Liver (tissue), 3 donors: ENCODE data around the gene TWNK.

Experiments used
- FOXA1 ChIP-seq: IDR thresholded peaks from 2 replicates; pipeline ENCODE4 v1.6.1; 2016; ENCODE audit warnings: antibody characterized with exemption
- GABPA ChIP-seq, 2 donors: IDR thresholded peaks in 1 of 2; conservative IDR thresholded peaks in 1 of 2; 2 replicates each; pipeline ENCODE4 v1.6.1; 2016; ENCODE audit warnings: antibody characterized with exemption in 2 of 2, mild to moderate bottlenecking in 1 of 2, moderate library complexity in 1 of 2
- JUND ChIP-seq, 2 donors: IDR thresholded peaks; 2 replicates each; pipeline ENCODE4 v1.6.1; 2016; ENCODE audit warnings: antibody characterized with exemption in 2 of 2
- NR2F2 ChIP-seq: IDR thresholded peaks from 2 replicates; pipeline ENCODE4 v1.6.1; 2016; ENCODE audit warnings: antibody characterized with exemption
- RAD21 ChIP-seq, 2 donors: IDR thresholded peaks; 2 replicates each; pipeline ENCODE4 v1.6.1; 2016; ENCODE audit warnings: antibody characterized with exemption in 2 of 2, mild to moderate bottlenecking in 2 of 2
- SP1 ChIP-seq: IDR thresholded peaks from 2 replicates; pipeline ENCODE4 v1.6.1; 2018; ENCODE audit warnings: antibody characterized with exemption, mild to moderate bottlenecking
- TAF1 ChIP-seq: conservative IDR thresholded peaks from 2 replicates; pipeline ENCODE4 v1.6.1; 2016; ENCODE audit warnings: antibody characterized with exemption, mild to moderate bottlenecking
- YY1 ChIP-seq: IDR thresholded peaks from 2 replicates; pipeline ENCODE4 v1.6.1; 2016; ENCODE audit warnings: antibody characterized with exemption, mild to moderate bottlenecking
- TF ChIP-seq, protein P1 (sequence below): fragments of 150-350 bp; IDR thresholded peaks from 2 replicates; pipeline ENCODE4 v1.5.1; 2017; ENCODE audit warnings: improper control_type of control experiment, low read depth, low read length; ENCODE audit not compliant: missing input control
- TF ChIP-seq, protein P2 (sequence below): IDR thresholded peaks from 2 replicates; pipeline ENCODE4 v1.6.1; 2016; ENCODE audit warnings: antibody characterized with exemption
- TF ChIP-seq, protein P3 (sequence below): IDR thresholded peaks from 2 replicates; pipeline ENCODE4 v1.6.1; 2016; ENCODE audit warnings: antibody characterized with exemption
- TF ChIP-seq, protein P4 (sequence below): IDR thresholded peaks from 2 replicates; pipeline ENCODE4 v1.6.1; 2016; ENCODE audit warnings: antibody characterized with exemption
- TF ChIP-seq, protein P5 (sequence below): IDR thresholded peaks from 2 replicates; pipeline ENCODE4 v1.6.1; 2016; ENCODE audit warnings: antibody characterized with exemption, mild to moderate bottlenecking
- donor health status: healthy.
- donor health status: healthy.

DNA sequence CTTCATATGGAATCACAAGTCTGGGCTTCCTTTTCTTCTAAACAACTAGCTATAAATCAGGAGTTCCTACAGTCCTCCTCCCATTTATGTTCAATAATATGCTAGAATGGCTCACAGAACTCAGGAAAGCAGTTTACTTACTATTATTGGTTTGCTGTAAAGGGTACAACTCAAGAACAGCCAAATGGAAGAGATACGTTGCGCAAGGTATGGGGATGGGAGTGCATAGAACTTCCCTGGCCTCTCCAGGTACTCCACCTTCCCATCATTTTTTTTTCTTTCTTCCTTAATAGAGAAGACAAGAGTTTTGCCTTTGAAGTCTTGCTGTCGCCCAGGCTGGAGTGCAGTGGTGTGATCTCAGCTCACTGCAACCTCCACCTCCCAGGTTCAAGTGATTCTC, 45.1 kb upstream of the TWNK start:
- TF ChIP-seq, protein P1, sequence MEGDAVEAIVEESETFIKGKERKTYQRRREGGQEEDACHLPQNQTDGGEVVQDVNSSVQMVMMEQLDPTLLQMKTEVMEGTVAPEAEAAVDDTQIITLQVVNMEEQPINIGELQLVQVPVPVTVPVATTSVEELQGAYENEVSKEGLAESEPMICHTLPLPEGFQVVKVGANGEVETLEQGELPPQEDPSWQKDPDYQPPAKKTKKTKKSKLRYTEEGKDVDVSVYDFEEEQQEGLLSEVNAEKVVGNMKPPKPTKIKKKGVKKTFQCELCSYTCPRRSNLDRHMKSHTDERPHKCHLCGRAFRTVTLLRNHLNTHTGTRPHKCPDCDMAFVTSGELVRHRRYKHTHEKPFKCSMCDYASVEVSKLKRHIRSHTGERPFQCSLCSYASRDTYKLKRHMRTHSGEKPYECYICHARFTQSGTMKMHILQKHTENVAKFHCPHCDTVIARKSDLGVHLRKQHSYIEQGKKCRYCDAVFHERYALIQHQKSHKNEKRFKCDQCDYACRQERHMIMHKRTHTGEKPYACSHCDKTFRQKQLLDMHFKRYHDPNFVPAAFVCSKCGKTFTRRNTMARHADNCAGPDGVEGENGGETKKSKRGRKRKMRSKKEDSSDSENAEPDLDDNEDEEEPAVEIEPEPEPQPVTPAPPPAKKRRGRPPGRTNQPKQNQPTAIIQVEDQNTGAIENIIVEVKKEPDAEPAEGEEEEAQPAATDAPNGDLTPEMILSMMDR, result no peak
- TF ChIP-seq, protein P2, sequence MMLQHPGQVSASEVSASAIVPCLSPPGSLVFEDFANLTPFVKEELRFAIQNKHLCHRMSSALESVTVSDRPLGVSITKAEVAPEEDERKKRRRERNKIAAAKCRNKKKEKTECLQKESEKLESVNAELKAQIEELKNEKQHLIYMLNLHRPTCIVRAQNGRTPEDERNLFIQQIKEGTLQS, result no peak
- TF ChIP-seq TAF1 (no peak), RAD21 (IDR thresholded peaks at IDR 0.05) (no peak), YY1 (no peak), FOXA1 (no peak), GABPA (IDR thresholded peaks at IDR 0.05 in 1 of 2, conservative IDR thresholded peaks at IDR 0.05 in 1 of 2) (no peak), JUND (IDR thresholded peaks at IDR 0.05) (no peak), SP1 (no peak), NR2F2 (no peak)
- TF ChIP-seq, protein P3, sequence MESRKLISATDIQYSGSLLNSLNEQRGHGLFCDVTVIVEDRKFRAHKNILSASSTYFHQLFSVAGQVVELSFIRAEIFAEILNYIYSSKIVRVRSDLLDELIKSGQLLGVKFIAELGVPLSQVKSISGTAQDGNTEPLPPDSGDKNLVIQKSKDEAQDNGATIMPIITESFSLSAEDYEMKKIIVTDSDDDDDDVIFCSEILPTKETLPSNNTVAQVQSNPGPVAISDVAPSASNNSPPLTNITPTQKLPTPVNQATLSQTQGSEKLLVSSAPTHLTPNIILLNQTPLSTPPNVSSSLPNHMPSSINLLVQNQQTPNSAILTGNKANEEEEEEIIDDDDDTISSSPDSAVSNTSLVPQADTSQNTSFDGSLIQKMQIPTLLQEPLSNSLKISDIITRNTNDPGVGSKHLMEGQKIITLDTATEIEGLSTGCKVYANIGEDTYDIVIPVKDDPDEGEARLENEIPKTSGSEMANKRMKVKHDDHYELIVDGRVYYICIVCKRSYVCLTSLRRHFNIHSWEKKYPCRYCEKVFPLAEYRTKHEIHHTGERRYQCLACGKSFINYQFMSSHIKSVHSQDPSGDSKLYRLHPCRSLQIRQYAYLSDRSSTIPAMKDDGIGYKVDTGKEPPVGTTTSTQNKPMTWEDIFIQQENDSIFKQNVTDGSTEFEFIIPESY, result no peak
- TF ChIP-seq, protein P4, sequence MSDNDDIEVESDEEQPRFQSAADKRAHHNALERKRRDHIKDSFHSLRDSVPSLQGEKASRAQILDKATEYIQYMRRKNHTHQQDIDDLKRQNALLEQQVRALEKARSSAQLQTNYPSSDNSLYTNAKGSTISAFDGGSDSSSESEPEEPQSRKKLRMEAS, result no peak
- TF ChIP-seq, protein P5, sequence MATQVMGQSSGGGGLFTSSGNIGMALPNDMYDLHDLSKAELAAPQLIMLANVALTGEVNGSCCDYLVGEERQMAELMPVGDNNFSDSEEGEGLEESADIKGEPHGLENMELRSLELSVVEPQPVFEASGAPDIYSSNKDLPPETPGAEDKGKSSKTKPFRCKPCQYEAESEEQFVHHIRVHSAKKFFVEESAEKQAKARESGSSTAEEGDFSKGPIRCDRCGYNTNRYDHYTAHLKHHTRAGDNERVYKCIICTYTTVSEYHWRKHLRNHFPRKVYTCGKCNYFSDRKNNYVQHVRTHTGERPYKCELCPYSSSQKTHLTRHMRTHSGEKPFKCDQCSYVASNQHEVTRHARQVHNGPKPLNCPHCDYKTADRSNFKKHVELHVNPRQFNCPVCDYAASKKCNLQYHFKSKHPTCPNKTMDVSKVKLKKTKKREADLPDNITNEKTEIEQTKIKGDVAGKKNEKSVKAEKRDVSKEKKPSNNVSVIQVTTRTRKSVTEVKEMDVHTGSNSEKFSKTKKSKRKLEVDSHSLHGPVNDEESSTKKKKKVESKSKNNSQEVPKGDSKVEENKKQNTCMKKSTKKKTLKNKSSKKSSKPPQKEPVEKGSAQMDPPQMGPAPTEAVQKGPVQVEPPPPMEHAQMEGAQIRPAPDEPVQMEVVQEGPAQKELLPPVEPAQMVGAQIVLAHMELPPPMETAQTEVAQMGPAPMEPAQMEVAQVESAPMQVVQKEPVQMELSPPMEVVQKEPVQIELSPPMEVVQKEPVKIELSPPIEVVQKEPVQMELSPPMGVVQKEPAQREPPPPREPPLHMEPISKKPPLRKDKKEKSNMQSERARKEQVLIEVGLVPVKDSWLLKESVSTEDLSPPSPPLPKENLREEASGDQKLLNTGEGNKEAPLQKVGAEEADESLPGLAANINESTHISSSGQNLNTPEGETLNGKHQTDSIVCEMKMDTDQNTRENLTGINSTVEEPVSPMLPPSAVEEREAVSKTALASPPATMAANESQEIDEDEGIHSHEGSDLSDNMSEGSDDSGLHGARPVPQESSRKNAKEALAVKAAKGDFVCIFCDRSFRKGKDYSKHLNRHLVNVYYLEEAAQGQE, result no peak
